ENCODE results near the gene NPVF. TPM values are rescaled to one million over a fixed set of nuclear protein-coding genes. Genes with fewer than 3 reads are reported as not detected.

Gene NPVF
- total RNA-seq, 6 experiments from 2014 or later, result not detected

GRCh38 chr7:25261545-25262140, 33.4 kb upstream of the NPVF start:
- ATAC-seq (no peak), DNase-seq (no peak)
- intact Hi-C loops (cut with DNase I), result loop anchor here in 1 of 2 donors (5.0 kb wide), 1 partner anchor 126 kb away; no protein-coding TSS in a partner anchor
- Histone ChIP-seq H3K36me3 (no peaks in the 10 kb centered on the region), H3K4me3 (no peak overlapping the region), H3K4me1 (no peaks in the 10 kb centered on the region), H3K9me3 (no peaks in the 10 kb centered on the region), H3K27me3 (no peaks in the 10 kb centered on the region), H3K27ac (no peak overlapping the region)
- WGBS (ENCODE audit: insufficient coverage, low coverage, low lambda C conversion rate, missing lambda C conversion rate), result 63% methylated on average over 4 of the region's 4 CpGs
- no peak for TF ChIP-seq POLR2A (IDR thresholded peaks at IDR 0.05)
- TF ChIP-seq CTCF (IDR thresholded peaks at IDR 0.05), result no peak

GRCh38 chr7:25260862-25261494, 32.7 kb upstream of the NPVF start:
- no peak for TF ChIP-seq CTCF (IDR thresholded peaks at IDR 0.05)
- TF ChIP-seq POLR2A (IDR thresholded peaks at IDR 0.05), result no peak
- no peak for DNase-seq
- Histone ChIP-seq H3K4me3 (no peak overlapping the region), H3K27ac (no peak overlapping the region), H3K4me1 (no peaks in the 10 kb centered on the region), H3K36me3 (no peaks in the 10 kb centered on the region), H3K27me3 (no peaks in the 10 kb centered on the region), H3K9me3 (no peaks in the 10 kb centered on the region)
- whole genome bisulfite sequencing (ENCODE audit: insufficient coverage, low coverage, low lambda C conversion rate, missing lambda C conversion rate), result 36% methylated on average over 5 of the region's 5 CpGs
- intact Hi-C loops (cut with DNase I), result loop anchor here in 1 of 2 donors (5.0 kb wide), 1 partner anchor 126 kb away; no protein-coding TSS in a partner anchor
- no peak for ATAC-seq

GRCh38 chr7:25259487-25260243, 31.4 kb upstream of the NPVF start:
- 21% methylated on average over 13 of the region's 13 CpGs for WGBS (ENCODE audit: insufficient coverage, low coverage, low lambda C conversion rate, missing lambda C conversion rate)
- intact Hi-C loops (cut with DNase I), result loop anchor here (5.0 kb wide), 2 partner anchors 128 to 303 kb away; no protein-coding TSS in a partner anchor
- H3K27me3 ChIP-seq, result no peaks in the 10 kb centered on the region
- DNase-seq, result peak in 2 of 3 donors; percentile 39 to 72
- no peak overlapping the region for H3K4me3 ChIP-seq
- H3K36me3 ChIP-seq, result no peaks in the 10 kb centered on the region
- peak; percentile 89 to 98 (median 95) for ATAC-seq
- TF ChIP-seq CTCF (IDR thresholded peaks at IDR 0.05), result peak; percentile 78 to 90 (median 86)
- TF ChIP-seq POLR2A (IDR thresholded peaks at IDR 0.05), result no peak
- H3K4me1 ChIP-seq, result no peaks in the 10 kb centered on the region
- no peaks in the 10 kb centered on the region for H3K9me3 ChIP-seq
- H3K27ac ChIP-seq, result no peak overlapping the region

GRCh38 chr7:25256333-25256819, 28.1 kb upstream of the NPVF start:
- H3K27ac ChIP-seq, result no peak overlapping the region
- H3K9me3 ChIP-seq, result no peaks in the 10 kb centered on the region
- no peak overlapping the region for H3K4me3 ChIP-seq
- WGBS (ENCODE audit: insufficient coverage, low coverage, low lambda C conversion rate, missing lambda C conversion rate), result 58% methylated on average over 5 of the region's 6 CpGs
- H3K36me3 ChIP-seq, result no peaks in the 10 kb centered on the region
- ATAC-seq (no peak), DNase-seq (no peak)
- no peak for TF ChIP-seq CTCF (IDR thresholded peaks at IDR 0.05)
- TF ChIP-seq POLR2A (IDR thresholded peaks at IDR 0.05), result no peak
- no peaks in the 10 kb centered on the region for H3K27me3 ChIP-seq
- intact Hi-C loops (cut with DNase I), result loop anchor here in 1 of 2 donors (5.0 kb wide), 2 partner anchors 131 to 306 kb away; no protein-coding TSS in a partner anchor
- no peaks in the 10 kb centered on the region for H3K4me1 ChIP-seq
